ENCODE data around the gene CRB2.

CRB2 gene

GRCh38 chr9:123315635-123316034 is 40.4 kb upstream of the CRB2 start:
- FAIRE-seq (no peak), DNase-seq (ENCODE audit: insufficient read length, low spot score) (no peak)
- no peak for TF ChIP-seq CTCF (IDR thresholded peaks at IDR 0.05; ENCODE audit: insufficient read depth, missing control alignments)

- FAIRE-seq (no peak), DNase-seq (ENCODE audit: insufficient read length, low spot score) (no peak)
- TF ChIP-seq CTCF (IDR thresholded peaks at IDR 0.05; ENCODE audit: insufficient read depth, missing control alignments) = no peak
These were observed 39.8 kb upstream of the CRB2 start for GRCh38 chr9:123316053-123316718.

DNA sequence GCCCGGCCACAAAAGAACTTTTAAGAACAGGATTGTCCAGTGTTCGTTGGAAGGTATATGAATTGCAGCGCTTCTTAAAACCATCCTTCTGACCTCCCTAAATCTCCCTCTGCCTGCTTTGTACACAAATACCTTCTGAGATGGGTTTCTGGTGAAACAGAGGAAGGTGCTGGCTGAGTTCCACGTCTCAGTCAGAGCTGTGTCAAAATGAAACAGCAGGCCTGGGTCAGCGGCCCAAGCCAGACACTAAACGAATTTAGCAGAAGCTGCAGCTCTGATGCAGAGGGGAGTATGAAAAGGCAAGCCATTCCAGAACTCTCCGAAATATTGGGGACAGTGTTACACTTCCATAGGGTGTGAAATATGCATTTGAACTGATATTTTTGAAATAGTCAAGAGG is 37.8 kb upstream of the CRB2 start:
- DNase-seq (ENCODE audit: insufficient read length, low spot score) (no peak), FAIRE-seq (no peak)
- no peak for TF ChIP-seq CTCF (IDR thresholded peaks at IDR 0.05; ENCODE audit: insufficient read depth, missing control alignments)

GRCh38 chr9:123318961-123319421 is 37.0 kb upstream of the CRB2 start:
- DNase-seq (ENCODE audit: insufficient read length, low spot score) (no peak), FAIRE-seq (no peak)
- no peak for TF ChIP-seq CTCF (IDR thresholded peaks at IDR 0.05; ENCODE audit: insufficient read depth, missing control alignments)

DNA sequence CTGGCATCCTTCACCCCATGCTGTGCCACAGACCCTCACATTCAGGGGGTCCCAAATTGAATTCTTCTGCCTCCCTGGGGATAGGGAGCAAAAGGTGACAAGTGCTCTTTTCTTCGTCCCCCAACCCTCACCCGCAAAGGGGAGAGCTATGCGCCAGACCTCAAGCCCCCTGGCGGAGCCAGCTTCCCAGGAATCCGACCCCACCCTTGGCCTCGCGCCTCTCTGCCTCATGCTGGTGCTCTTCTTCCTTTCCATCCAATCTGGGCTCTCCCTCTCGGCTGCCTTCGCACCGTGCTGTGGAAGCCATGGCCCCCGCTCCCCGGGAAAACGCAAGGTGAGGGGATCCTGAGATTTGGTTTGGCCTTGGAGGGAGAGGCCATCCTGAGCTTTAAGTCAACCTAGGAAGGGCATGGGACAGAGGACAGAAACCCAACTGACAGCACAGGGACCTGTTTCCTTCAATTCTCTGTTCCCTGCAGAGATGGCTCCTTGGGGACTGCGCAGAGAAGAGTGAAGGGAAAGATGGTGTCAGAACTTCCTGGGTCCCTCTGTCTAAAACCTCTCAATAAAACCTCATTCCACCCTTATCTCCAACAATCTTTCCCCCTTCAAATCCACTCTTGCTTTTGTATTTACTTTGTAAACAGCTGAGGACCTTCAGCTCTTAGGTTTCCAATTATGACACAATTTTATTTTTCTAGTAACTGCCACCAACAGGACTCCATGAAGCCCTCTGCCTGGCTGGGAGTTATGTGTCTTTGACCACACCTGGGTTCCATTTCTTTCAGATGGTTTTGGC is 36.3 kb upstream of the CRB2 start:
- TF ChIP-seq CTCF (IDR thresholded peaks at IDR 0.05; ENCODE audit: insufficient read depth, missing control alignments) = no peak
- FAIRE-seq = no peak

GRCh38 chr9:123320814-123321213 is 35.2 kb upstream of the CRB2 start:
- TF ChIP-seq CTCF (IDR thresholded peaks at IDR 0.05; ENCODE audit: insufficient read depth, missing control alignments) = no peak
- DNase-seq (ENCODE audit: insufficient read length, low spot score) (no peak), FAIRE-seq (no peak)

More for the DNA sequence above, 36.3 kb upstream of the CRB2 start:
- no peak for DNase-seq (ENCODE audit: insufficient read length, low spot score)
